Liver (tissue), 3 donors: Measurements from ENCODE around the gene ZNF564.

Source experiments
- GABPA ChIP-seq, 2 donors: IDR thresholded peaks in 1 of 2; conservative IDR thresholded peaks in 1 of 2; 2 replicates each; pipeline ENCODE4 v1.6.1; 2016; ENCODE audit warnings: antibody characterized with exemption in 2 of 2, mild to moderate bottlenecking in 1 of 2, moderate library complexity in 1 of 2
- JUND ChIP-seq, 2 donors: IDR thresholded peaks; 2 replicates each; pipeline ENCODE4 v1.6.1; 2016; ENCODE audit warnings: antibody characterized with exemption in 2 of 2
- SP1 ChIP-seq: IDR thresholded peaks from 2 replicates; pipeline ENCODE4 v1.6.1; 2018; ENCODE audit warnings: antibody characterized with exemption, mild to moderate bottlenecking
- YY1 ChIP-seq: IDR thresholded peaks from 2 replicates; pipeline ENCODE4 v1.6.1; 2016; ENCODE audit warnings: antibody characterized with exemption, mild to moderate bottlenecking
- TF ChIP-seq, protein P1 (sequence below): fragments of 150-350 bp; IDR thresholded peaks from 2 replicates; pipeline ENCODE4 v1.5.1; 2017; ENCODE audit warnings: improper control_type of control experiment, low read depth, low read length; ENCODE audit not compliant: missing input control
- TF ChIP-seq, protein P2 (sequence below): IDR thresholded peaks from 2 replicates; pipeline ENCODE4 v1.6.1; 2016; ENCODE audit warnings: antibody characterized with exemption, mild to moderate bottlenecking
- TF ChIP-seq, protein P3 (sequence below): IDR thresholded peaks from 2 replicates; pipeline ENCODE4 v1.6.1; 2016; ENCODE audit warnings: antibody characterized with exemption
- TF ChIP-seq, protein P4 (sequence below): IDR thresholded peaks from 2 replicates; pipeline ENCODE4 v1.6.1; 2016; ENCODE audit warnings: antibody characterized with exemption
- donor health status: healthy.
- donor health status: healthy.

DNA sequence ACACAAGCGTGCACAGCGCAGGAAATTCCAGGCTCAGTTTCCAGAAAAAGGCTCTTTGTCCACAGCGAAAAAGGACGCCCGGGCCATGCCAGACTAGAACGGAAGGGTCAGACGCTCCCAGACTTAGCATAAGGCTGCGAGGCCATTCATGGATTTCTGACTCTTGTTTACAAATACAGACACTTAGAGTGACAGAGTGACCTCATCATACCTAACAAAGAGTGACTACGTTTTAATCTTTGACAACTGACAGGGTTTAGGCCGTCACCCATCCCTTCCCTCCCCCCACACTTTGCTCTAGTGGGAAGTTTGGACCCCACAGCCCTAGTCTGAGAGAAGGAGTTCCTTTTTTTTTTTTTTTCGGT is 66.2 kb downstream of the ZNF564 start:
- TF ChIP-seq, protein P1, sequence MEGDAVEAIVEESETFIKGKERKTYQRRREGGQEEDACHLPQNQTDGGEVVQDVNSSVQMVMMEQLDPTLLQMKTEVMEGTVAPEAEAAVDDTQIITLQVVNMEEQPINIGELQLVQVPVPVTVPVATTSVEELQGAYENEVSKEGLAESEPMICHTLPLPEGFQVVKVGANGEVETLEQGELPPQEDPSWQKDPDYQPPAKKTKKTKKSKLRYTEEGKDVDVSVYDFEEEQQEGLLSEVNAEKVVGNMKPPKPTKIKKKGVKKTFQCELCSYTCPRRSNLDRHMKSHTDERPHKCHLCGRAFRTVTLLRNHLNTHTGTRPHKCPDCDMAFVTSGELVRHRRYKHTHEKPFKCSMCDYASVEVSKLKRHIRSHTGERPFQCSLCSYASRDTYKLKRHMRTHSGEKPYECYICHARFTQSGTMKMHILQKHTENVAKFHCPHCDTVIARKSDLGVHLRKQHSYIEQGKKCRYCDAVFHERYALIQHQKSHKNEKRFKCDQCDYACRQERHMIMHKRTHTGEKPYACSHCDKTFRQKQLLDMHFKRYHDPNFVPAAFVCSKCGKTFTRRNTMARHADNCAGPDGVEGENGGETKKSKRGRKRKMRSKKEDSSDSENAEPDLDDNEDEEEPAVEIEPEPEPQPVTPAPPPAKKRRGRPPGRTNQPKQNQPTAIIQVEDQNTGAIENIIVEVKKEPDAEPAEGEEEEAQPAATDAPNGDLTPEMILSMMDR, result no peak
- TF ChIP-seq, protein P2, sequence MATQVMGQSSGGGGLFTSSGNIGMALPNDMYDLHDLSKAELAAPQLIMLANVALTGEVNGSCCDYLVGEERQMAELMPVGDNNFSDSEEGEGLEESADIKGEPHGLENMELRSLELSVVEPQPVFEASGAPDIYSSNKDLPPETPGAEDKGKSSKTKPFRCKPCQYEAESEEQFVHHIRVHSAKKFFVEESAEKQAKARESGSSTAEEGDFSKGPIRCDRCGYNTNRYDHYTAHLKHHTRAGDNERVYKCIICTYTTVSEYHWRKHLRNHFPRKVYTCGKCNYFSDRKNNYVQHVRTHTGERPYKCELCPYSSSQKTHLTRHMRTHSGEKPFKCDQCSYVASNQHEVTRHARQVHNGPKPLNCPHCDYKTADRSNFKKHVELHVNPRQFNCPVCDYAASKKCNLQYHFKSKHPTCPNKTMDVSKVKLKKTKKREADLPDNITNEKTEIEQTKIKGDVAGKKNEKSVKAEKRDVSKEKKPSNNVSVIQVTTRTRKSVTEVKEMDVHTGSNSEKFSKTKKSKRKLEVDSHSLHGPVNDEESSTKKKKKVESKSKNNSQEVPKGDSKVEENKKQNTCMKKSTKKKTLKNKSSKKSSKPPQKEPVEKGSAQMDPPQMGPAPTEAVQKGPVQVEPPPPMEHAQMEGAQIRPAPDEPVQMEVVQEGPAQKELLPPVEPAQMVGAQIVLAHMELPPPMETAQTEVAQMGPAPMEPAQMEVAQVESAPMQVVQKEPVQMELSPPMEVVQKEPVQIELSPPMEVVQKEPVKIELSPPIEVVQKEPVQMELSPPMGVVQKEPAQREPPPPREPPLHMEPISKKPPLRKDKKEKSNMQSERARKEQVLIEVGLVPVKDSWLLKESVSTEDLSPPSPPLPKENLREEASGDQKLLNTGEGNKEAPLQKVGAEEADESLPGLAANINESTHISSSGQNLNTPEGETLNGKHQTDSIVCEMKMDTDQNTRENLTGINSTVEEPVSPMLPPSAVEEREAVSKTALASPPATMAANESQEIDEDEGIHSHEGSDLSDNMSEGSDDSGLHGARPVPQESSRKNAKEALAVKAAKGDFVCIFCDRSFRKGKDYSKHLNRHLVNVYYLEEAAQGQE, result no peak
- TF ChIP-seq GABPA (IDR thresholded peaks at IDR 0.05 in 1 of 2, conservative IDR thresholded peaks at IDR 0.05 in 1 of 2), result no peak
- TF ChIP-seq, protein P3, sequence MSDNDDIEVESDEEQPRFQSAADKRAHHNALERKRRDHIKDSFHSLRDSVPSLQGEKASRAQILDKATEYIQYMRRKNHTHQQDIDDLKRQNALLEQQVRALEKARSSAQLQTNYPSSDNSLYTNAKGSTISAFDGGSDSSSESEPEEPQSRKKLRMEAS, result no peak
- TF ChIP-seq, protein P4, sequence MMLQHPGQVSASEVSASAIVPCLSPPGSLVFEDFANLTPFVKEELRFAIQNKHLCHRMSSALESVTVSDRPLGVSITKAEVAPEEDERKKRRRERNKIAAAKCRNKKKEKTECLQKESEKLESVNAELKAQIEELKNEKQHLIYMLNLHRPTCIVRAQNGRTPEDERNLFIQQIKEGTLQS, result no peak
- TF ChIP-seq YY1, result no peak
- no peak for TF ChIP-seq SP1
- no peak for TF ChIP-seq JUND (IDR thresholded peaks at IDR 0.05)
